ENCODE measurements around the gene MOB2.

Gene MOB2

DNA sequence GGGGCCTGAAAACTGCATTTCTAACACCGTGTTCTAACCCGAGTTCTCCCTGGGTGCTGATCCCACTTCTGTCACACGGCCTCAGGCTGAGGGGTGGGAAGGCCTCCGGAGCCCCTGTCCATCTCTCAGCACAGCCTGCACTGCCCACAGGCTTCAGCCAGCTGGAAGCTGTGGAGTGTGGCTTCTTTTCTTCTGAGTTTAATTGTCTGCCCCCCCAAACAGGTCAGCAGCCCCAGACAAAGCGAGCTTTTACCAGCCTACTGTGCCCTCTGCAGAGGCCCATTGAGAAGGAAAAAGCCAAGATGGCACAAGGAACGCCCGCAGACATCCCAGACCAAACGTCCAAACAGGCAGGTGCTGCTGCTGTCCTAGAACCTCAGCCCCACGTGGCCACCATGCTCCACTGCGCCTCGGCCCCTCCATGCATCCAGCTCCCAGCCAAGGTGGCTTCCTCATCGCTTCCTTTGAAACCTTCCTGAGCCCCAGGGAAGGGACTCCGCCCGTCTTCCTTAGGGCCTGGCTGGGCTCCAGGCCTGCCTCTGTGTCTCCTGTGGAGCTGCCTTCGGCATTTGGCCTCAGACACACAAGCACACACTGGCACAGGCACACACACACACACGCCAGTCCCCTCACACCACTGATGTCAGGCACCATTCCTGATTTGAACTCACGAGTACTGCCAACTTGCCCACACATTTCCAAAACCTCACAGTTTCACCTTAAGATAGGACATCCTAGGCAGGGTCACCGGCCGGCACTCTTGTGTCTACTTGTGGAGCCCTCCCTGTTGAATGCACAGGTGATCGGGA lies 1.7 kb downstream of the MOB2 start:
- DNase-seq (ENCODE audit: low read depth), result no peak

DNA sequence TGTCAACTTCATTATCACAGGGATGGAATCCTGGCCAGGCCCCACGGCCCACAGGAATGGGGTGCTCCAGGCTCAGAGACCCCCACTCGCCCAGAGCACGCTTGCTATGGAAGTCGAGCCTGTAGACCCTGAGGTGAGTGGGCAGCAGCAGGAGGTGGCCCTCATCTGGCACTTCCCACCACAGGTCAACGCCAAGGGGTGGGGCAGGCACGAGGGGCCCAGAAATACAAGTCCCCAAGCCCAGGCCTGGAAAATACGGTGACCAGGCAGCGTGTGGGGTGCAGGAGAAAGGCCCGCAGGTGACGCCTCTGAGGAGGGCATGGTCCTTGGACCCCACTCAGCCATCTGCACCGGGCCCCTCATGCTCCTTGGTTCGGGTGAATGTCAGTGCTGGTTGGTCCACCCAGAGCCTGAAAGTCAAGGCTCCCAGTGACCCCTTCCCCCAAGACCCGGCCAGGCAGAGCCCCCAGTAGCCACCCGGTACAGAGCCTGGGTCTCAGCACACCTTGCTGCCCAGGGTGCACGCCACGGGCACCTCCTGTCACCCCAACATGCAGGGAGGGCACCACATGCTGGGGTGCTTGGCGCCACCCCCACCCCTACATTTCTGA lies 2.4 kb downstream of the MOB2 start:
- no peak for DNase-seq (ENCODE audit: low read depth)

- no peak for DNase-seq (ENCODE audit: low read depth)
Measured at GRCh38 chr11:1483445-1483961, 3.1 kb downstream of the MOB2 start.

- no peak for DNase-seq (ENCODE audit: low read depth)
Measured at GRCh38 chr11:1482581-1483444, 3.8 kb downstream of the MOB2 start.

GRCh38 chr11:1481861-1482441 lies 4.6 kb downstream of the MOB2 start:
- DNase-seq (ENCODE audit: low read depth), result no peak

- DNase-seq (ENCODE audit: low read depth), result no peak
Measured at GRCh38 chr11:1481483-1481825, 5.1 kb downstream of the MOB2 start.

- DNase-seq (ENCODE audit: low read depth), result no peak
Measured at GRCh38 chr11:1480555-1481482, 5.8 kb downstream of the MOB2 start.

DNA sequence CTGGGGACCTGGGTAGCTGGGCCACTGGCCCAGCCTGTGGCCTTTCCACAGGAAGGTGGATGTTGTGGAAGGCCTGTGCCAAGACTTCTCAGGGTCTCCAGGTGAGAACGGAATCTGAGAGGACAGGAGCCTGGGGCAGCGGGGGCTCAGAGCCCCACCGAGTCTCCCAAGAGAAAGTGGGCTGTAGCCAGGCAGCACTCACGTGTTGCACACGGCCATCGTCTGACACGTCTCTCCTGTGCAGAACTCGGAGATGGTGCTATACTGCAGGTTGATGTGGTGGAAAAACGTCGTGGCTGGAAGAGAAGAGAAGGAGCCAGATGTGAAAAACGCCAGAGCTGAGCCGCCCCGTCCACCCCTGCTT lies 6.4 kb downstream of the MOB2 start:
- DNase-seq (ENCODE audit: low read depth), result no peak

GRCh38 chr11:1479678-1480118 lies 6.9 kb downstream of the MOB2 start:
- DNase-seq (ENCODE audit: low read depth), result no peak

- DNase-seq (ENCODE audit: low read depth), result no peak
Measured at GRCh38 chr11:1479006-1479677, 7.4 kb downstream of the MOB2 start.

- no peak for DNase-seq (ENCODE audit: low read depth)
Measured at GRCh38 chr11:1478544-1478943, 8.0 kb downstream of the MOB2 start.

GRCh38 chr11:1478011-1478410 lies 8.6 kb downstream of the MOB2 start:
- DNase-seq (ENCODE audit: low read depth), result no peak

DNA sequence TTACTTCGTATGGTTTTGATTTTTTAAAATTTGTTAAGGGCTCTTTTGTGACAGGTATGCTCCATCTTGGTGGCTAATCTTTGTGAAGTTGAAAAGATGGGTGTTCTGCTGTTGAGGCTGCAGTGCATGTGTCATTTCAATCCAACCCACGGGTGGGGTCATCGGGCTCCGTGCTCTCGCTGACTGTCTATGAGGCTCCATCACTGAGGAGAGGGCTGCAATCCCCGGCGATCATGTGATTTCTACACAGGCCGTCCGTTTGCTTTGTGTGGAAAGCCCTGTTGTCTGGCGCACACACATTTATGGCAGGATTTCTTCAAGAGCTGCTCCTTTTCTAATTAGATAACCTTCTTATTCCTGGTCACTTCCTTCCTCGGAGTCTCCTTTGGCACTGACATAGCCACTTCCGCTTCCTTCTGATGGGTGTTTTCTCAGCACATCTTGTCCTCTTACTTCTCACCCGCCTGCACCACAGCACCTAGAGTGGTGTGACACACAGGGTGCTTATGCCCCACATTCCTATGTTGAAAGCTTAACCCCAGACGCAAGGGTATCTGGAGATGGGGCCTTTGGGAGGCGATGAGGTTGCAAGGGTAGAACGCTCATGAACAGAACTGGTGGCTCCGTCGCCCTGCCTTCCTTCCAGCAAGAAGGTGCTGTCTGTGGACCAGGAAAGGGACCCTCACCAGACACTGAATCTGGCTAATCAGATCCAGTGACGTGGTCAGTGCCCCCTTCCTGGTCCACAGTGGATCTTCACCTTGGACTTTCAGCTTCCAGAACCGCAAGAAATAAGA lies 9.4 kb downstream of the MOB2 start:
- no peak for DNase-seq (ENCODE audit: low read depth)

- no peak for DNase-seq (ENCODE audit: low read depth)
Measured at GRCh38 chr11:1475841-1476240, 10.7 kb downstream of the MOB2 start.

DNA sequence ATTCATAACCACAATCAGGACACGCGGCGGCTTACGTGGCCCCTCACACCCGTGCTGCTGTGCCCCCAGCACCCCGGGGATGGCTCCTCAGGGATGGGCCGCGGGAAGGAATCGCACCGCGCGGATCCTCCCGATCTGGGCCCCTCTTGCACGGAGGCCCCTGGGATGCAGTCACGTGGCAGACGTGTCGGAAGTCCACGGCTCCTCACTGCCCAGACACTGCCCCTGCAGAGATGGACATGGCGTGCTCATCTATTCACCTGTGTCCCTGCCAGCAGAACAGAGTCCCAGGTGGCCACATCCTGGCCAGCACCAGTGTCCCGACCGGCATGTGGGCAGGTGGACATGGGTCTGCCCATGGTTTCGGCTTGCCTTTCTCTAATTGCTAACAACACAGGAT lies 12.8 kb downstream of the MOB2 start:
- DNase-seq (ENCODE audit: low read depth), result no peak

- DNase-seq (ENCODE audit: low read depth), result no peak
Measured at GRCh38 chr11:1473011-1473628, 13.5 kb downstream of the MOB2 start.

DNA sequence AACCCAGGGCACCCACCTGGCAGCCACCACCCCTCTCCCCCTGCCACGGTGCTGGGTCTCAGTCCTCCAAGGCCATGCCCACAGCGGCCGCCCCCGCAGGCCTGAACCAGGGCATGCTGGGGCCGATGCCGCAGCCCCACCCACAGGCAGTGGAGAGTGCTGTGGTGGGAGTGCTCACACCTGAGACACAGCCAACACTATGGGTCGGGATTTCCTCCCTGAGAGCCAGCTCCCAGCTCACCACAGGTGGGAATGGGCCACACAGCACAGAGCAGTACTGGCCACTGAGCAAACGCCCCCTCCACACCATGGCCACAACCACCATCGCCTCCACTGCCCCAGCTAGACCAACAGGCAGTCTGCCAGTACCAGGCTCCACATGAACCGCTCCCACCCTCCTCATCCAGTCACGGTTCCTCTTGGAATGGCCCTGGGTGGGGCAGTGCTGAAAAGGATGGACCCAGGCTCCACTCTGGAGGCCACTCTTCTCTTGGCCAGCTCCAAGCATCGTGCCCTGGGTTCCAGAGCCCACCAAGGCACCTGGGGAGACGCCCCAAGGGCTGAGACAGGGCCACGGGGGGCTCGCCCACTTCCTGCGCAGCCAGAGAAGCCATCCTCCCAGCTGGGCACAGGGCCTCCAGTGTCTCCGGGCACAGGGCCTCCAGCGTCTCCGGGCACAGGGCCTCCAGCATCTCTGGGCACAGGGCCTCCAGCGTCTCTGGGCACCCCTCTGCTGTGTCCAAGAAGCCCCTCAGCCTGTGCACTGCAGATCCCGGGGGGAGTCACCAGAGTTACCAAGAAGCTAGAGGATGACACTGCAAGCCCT lies 14.2 kb downstream of the MOB2 start:
- no peak for DNase-seq (ENCODE audit: low read depth)

DNA sequence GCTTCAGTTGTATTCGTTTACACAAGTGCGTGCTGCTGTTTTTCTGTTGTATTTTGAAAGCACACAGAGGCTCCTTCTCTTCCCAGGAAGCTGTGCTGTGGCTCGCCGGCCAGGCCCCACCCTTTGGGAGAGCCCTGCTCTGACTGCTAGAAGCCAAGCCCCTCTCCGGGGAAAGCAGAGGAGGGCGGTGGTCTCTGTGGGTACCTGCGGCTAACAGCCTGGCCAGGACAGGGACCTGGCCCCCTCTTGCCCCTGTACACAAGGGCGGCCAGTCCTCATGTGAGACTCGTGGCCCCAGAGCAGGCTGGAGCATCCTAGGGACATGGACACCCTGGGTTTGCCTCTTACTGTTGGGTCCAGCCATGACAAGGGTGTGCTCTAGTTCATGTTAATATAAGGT lies 14.8 kb downstream of the MOB2 start:
- no peak for DNase-seq (ENCODE audit: low read depth)

All from activated T-helper 1 cell treated with Interleukin-2 at 50 U/mL for 16 hours (primary cell).